HCEC 1CT (cell line): Measurements from ENCODE around the gene ANKRD36.
"Not testable (repeated sequence)": the region's sequence is repeated elsewhere in the genome, so short reads cannot be mapped to it uniquely, and the experiment has no call there.

Experiments
- DNase-seq: peaks from one replicate; pipeline ENCODE4 v3.0.0-alpha.2; 2017

The ANKRD36 gene

GRCh38 chr2:97113050-97113881 is at the start of gene ANKRD36:
TSS of gene ANKRD36 (plus strand) at chr2:97113153. CDS start at chr2:97113740, 587 bp downstream.
- peak; percentile 76 for DNase-seq

GRCh38 chr2:97066030-97066429 is 46.9 kb upstream of the ANKRD36 start:
- not testable (repeated sequence) for DNase-seq

- no peak for DNase-seq
Observed at GRCh38 chr2:97067279-97068004, 45.5 kb upstream of the ANKRD36 start.

GRCh38 chr2:97068074-97068473 is 44.9 kb upstream of the ANKRD36 start:
- no peak for DNase-seq

- not testable (repeated sequence) for DNase-seq
Observed at GRCh38 chr2:97068722-97069121, 44.2 kb upstream of the ANKRD36 start.

GRCh38 chr2:97070915-97071314 is 42.0 kb upstream of the ANKRD36 start:
- DNase-seq, result not testable (repeated sequence)

- not testable (repeated sequence) for DNase-seq
Observed at GRCh38 chr2:97077213-97077612, 35.7 kb upstream of the ANKRD36 start.

- not testable (repeated sequence) for DNase-seq
Observed at GRCh38 chr2:97080855-97081254, 32.1 kb upstream of the ANKRD36 start.

GRCh38 chr2:97082206-97082605 is 30.7 kb upstream of the ANKRD36 start:
- not testable (repeated sequence) for DNase-seq

- not testable (repeated sequence) for DNase-seq
Observed at GRCh38 chr2:97083516-97083915, 29.4 kb upstream of the ANKRD36 start.

- DNase-seq, result not testable (repeated sequence)
Observed at GRCh38 chr2:97085093-97085492, 27.9 kb upstream of the ANKRD36 start.

- not testable (repeated sequence) for DNase-seq
Observed at GRCh38 chr2:97088706-97089105, 24.2 kb upstream of the ANKRD36 start.

GRCh38 chr2:97092946-97093345 is 20.0 kb upstream of the ANKRD36 start:
- DNase-seq, result not testable (repeated sequence)

GRCh38 chr2:97093983-97094771 is 18.8 kb upstream of the ANKRD36 start:
- DNase-seq, result not testable (repeated sequence)

GRCh38 chr2:97094772-97095611 is 18.0 kb upstream of the ANKRD36 start, which contains the start of gene FAHD2B:
TSS of gene FAHD2B (minus strand) at chr2:97094882. CDS start at chr2:97091706, 3,176 bp downstream.
- DNase-seq, result peak; percentile 47

- DNase-seq, result no peak
Observed at GRCh38 chr2:97095661-97096060, 17.3 kb upstream of the ANKRD36 start.

GRCh38 chr2:97098786-97099372 is 14.1 kb upstream of the ANKRD36 start:
- DNase-seq, result not testable (repeated sequence)

GRCh38 chr2:97106878-97107277 is 6.1 kb upstream of the ANKRD36 start:
- DNase-seq, result not testable (repeated sequence)

- not testable (repeated sequence) for DNase-seq
Observed at GRCh38 chr2:97111246-97111645, 1.7 kb upstream of the ANKRD36 start.

- peak; percentile 7 for DNase-seq
Observed at GRCh38 chr2:97112320-97113049, 468 bp upstream of the ANKRD36 start.

GRCh38 chr2:97113882-97114255 is 916 bp downstream of the ANKRD36 start:
- DNase-seq, result not testable (repeated sequence)
